ENCODE results near the gene LLGL1.
A peak's percentile ranks its signal among the peaks of the same experiment; 100 is the strongest.

The LLGL1 gene

DNA sequence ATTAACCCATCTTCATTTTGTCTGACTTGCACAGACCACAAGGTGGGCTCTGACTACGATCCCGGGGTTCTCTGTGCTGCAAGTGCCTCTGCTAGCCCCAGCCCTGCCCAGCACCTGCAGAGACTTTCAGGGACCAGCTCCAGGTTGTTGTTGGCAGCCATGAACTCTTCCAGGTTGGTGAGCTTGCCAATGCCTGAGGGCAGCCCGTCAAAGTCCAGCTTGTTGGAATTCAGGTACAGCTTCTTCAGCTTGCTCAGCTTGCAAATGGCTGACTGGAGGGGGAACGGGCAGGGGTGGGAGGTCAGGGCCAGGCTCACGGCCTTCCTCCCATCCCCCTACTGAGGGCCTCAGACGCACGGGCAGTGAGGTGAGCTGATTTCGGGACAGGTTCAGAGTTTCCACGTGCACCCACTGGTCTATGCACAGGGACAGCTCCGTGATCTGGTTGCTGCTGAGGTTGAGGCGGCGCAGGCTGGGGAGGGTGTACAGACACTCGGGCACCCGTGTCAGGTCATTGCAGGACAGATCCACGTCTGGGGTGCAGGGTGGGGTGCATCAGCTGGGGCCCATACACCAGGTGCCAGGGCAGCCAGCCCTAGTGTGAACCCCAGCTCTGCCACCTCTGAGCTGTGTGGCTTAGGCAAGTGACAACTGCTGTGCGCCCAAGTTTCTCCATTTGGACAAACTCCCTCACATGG lies 27.9 kb downstream of the LLGL1 start:
- no peak for DNase-seq (ENCODE audit: low spot score)

DNA sequence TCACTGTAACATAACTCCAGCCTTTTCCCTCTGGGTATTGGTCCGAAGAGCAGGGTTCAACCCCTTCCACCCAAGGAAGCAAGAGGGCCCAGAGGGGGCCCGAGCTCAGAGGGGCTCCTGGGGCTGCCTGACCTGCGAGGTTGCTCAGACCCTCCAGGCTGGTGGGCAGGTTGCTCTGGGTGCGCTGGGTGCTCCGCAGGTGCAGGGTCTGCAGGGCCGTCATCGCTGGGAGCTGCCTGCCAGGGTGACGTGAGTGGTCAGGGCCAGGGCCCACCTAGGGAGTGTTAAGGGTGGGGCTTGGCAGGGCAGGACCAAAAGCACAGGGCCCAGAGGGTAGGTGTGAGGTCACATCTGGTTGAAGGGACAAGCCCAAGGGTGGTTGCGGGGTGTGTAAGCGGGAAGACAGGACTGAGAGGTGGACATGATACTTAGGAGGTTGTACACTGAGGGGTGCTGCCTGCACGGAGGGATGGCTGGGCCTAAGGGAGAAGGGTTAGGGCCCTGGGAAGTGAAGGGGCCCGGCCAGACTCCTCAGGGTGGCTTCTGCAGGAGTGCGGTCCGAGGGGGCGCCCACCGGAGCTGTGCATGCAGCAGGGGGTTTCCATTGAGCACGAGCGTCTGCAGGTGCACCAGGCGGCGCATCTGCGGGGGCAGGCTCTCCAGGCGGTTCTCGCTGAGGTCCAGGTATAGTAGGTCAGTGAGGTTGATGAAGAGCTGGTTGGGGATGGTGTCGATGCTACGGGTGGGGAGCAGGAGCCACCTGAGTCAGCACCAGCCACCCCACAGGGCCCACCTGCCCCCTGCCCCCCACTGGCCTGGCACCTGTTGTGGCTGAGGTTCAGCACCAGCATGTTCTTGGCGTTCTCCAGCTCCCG lies 28.7 kb downstream of the LLGL1 start:
- DNase-seq (ENCODE audit: low spot score): no peak

DNA sequence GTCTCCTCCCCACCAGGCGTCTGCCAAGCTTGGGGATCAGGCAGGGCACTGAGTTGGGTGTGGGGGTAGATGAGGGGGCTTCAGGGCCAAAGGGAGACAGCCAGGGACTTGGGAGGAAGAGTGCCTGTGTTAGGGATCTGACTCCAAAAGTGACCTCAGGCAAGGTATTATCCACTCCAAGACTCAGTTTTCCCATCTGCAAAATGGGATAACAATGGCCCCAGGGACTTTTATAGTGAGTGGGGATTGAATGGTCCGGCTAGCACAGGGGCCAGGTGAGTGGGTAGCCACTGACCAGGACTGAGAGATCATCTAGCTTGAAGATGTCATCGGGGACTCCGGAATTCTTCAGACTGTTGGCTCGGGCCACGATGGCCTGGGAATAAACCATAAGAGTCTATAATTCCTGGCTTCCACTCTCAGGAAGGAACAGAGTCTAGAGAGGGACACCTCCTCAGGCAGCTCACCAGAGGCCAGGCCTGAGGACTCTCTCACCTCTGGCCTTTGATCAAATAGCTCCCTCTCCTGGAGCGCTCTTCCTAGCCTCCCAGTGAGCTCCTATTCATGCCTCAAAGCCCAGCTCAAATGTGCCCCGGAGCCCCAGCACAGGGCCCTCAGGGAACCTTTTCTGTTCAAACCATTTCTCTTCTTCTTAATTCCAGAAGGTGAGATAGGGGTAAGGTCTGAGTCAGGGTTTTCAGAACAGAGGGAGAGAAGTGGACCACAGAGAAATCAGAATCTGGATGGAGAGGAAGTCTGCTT lies 29.6 kb downstream of the LLGL1 start:
- DNase-seq (ENCODE audit: low spot score): no peak

DNA sequence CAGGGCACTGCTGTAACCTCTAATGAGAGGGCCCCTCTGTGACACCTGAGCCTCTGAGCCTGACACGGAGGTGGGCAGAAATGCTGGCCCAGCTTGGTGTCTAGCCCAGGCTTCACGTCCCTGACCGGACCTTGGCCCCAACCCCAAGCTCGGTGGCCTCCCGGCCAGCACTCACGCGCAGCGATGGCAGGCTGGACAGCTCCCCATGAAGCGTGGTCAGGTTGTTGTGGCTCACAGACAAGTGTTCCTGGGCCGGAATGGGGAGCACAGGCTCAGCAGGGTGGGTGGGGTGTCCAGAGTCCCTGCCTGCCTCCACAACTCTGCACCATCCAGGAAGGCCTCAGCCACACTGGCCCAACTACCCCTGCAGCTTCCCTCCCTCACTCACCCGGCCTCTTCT lies 30.9 kb downstream of the LLGL1 start:
- DNase-seq (ENCODE audit: low spot score): no peak

DNA sequence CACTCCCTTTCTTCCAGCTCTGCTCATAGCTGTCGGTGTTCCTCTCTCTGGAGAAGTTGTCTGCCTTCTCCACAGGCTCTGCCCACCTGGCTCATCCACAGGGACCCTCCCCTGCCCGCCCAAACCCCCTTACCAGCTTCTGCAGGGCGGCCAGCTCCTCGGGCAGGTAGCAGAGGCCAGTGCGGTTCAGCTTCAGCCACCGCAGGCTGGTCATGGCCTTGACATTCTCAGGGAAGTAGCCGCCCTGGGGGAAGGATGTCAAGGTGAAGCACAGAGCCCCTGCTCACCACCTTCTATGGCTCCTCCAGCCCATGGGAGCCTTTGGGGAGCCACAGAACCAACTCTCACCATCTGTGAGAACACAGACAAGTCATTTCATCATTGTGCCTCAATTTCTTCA lies 31.3 kb downstream of the LLGL1 start:
- DNase-seq (ENCODE audit: low spot score): no peak

DNA sequence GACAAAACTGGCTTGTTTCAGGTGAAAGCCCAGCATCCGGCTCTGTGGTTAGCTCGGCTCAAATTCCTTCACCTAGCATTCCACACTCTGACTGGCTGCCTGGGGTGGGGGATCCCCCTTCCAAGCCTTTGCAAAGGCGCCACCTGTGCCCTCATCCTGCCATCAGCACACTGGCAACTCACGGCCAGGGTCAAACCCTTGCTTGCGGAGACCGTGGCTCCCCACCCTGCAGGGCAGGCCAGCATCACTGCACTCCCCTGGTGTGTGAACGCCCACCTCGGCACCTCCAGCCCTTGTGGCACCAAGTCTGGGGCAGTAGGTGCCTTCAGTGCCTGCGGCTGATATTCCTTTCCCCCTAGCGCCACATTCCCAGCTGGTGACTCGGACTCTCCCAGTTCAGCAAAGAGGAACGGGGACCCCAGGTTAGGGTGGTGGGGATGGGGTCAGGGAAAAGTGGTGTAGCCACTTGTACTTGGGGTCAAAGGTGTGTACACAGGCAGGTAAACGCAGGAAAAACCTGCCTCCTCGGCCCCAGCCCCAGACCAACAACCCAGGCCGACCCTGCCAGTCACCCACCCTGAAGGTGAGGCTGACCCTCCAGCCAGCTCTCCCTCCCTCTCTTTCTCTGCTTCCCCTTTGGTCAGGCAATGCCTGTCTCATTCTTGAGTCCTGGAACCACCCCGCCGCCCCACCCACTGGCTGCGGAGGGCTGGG lies 32.0 kb downstream of the LLGL1 start:
- DNase-seq (ENCODE audit: low spot score): no peak

DNA sequence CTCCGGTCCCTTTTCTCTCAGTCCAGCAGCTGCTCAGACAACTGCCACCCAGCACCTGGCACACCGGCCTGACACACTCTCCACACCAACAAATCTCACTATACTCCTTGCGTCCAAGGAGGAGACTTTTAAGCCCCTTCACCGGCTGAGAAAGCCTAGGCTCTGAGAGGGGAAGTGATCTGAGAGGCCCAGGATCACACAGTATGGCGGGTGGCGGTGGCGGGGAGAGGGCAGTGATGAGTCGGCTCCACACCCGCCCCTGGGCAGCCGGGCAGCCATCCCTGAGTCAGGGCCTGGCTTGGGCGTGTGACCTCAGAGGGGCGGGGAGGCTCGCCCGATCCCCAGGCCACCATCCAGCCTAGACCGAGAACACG lies 32.5 kb downstream of the LLGL1 start:
- peak; percentile 78 for DNase-seq (ENCODE audit: low spot score)

DNA sequence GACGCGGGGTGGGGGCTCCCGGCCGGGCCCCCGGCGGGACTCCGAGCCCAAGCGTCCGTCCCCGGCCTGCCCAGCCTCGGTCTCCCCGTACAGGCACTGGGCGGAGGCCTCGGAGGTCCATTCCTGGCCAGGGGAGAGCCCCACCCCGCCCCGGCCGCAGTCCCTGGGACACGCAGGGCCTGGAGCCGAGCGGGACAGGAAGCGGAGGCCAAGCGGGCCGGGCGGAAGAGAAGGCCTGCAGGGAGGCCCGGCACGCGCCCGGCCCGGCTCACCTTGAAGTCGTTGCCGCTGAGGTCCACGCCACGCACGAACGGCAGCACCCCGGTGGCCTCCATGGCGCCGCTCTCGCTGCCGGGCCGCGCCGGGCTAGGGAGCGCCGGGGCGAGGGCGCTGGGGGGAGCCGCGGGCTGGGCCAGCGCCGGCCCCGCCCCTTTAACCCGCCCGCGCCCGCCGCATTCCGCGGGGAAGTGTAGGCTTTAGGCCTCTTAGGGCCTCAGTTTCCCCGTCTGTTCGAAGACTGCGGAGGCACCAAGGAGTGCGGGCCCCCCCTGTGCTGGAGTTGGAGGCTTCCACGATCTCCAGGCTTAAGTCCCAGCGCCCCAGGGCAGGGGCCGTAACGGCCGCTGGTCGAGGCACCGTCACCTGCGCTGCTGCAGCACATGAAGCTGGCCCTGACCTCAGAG lies 33.1 kb downstream of the LLGL1 start, which contains the start of gene FLII:
TSS of gene FLII (minus strand) at position 383 of the 683 bp plus-strand sequence. CDS start at position 335, 48 bp downstream.
- DNase-seq (ENCODE audit: low spot score): peak; percentile 42

DNA sequence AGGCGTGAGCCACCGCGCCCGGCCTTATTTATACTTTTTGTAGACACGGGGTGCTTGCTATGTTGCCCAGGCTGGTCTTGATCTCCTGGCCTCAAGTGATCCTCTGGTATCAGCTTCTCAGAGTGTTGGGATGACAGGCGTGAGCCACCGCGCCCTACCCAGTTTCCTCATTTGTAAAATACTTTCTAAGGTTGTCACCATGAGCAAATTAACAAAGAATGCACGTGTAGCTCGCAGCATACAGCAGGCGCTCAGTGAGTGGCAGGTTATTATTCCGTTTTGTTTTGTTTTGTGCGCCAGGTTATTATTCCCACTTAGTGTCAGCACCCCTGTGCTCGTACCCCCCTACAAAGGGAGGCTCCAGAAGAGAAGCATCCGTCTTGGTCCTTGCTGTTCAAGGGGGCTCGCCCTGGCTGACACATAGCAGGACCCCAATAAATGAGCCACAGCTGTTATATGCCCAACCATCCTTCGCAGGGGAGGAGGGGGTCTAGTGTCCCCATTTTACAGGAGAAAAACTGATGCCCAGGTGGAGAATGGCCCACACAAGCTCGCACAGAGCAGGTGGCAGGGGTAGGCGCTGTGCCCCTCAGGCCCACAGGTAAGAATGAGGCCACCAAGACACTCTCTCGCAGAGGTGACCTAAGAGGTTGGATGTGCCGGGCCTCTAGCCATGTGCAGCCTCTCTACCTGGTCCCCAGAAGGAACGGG lies 34.3 kb downstream of the LLGL1 start:
- no peak for DNase-seq (ENCODE audit: low spot score)

DNA sequence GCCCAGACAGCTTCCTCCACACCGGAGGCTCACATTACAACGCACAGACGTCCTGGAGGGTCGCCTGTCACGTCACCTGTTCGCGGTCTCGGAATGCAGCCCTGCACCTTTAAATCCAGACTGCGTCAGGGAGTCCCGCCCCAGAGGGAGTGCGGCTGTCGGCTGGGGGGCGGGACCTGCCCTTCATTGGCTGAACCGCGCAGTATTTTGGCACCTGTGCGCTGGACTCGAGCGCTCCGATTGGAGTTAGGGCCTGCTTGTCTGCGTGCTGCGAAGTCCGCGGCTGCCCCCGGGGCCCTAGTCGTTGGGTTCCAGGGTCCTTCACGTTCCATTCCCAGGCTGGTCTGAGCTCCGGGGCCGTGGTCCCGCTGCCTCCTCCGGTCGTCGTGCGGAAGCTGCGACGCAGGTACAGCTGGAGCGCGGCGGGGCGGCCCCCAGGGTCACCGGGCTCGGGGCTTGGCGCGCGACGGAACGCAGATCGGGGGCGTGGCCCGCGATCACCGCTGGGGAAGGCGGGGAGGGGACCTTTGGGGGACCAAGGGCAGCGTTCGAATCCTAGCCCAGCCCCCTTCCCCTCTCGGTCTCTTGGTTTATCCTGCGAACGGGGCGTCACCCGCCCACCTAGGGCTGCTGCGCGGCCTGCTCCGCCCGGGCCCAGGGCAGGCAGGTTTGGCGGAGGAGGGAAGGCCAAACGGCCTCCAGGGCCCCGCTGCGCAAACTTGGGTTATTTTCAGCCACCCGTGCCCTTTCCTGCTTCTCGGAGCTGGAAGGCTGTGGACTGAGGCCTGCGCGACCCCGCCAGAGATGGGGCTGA lies 35.1 kb downstream of the LLGL1 start, which contains the start of gene MIEF2:
TSS of gene MIEF2 (plus strand) at position 331 of the 814 bp plus-strand sequence. CDS start 2,059 bp downstream, outside the sequence.
- DNase-seq (ENCODE audit: low spot score): peak; percentile 96

DNA sequence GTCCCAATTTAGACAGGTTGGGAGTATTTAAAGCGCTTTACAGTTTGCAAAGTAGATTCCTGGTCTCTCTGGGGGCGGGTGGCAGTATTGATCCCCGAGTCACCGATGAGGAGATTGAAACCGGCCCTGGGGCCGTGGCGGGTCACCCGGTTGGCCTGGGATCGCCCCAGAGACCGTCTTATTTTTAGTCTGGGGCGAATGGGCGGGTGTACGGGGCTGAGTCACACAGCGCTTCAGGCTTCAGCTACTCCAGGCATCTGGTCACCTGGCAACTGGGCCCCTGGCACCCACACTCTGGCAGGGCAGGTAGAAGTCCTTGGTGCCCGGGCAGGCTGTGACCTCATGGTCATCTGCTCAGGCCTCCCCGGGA lies 35.7 kb downstream of the LLGL1 start:
- DNase-seq (ENCODE audit: low spot score): peak; percentile 42

DNA sequence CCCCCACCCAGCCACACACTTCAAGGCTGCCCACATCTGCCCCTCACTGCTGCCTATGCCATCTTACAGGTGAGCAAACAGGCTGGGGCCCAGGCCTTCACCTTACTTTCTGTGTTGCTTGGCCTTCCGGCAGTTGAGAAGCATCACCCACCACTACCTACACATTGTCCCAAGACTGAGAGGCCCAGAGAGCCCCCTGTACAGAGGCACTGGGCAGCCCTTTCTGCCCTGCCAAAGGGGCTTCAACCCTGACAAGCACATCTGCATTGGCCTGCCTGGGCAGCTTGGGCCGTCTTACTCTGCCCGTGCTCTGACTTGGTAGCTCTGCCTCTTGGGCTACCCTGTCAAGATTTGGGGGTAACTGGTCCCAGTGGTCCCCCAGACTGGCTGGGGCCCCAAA lies 36.2 kb downstream of the LLGL1 start:
- DNase-seq (ENCODE audit: low spot score): no peak

DNA sequence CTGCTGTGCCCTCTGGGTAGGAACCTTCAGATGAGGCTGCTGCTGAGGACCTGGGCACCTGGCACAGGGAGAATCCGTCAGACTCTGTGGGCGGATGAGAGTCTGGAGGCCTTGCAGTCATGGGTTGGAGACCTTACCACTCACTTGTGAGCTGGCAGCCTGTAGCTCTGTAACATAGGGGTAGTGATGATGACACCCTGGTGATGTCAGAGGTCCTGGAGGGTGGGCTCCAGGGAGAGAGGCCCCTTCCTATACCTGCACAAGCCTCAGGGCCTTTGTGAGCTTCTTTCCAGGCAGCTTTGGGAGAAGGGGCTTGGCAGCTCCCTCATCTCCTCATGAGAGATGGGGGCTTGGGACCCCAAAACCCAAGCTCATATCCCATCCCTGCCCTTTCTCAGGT lies 36.7 kb downstream of the LLGL1 start:
- DNase-seq (ENCODE audit: low spot score): no peak

DNA sequence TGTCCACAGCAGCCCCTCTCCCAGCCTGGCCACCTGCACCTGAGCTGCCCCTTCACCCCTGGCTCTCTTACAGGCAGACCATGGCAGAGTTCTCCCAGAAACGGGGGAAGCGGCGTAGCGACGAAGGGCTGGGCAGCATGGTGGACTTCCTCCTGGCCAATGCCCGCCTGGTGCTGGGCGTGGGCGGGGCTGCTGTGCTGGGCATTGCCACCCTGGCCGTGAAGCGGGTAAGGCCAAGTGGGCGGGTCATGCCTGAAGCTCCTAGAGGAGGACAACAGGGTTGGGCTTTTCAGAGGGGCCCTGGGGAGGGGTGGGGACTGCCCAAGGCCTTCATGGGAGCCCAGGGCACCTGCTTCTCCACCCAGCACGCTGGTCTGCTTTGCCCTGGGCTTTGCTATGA lies 37.2 kb downstream of the LLGL1 start:
- DNase-seq (ENCODE audit: low spot score): no peak

DNA sequence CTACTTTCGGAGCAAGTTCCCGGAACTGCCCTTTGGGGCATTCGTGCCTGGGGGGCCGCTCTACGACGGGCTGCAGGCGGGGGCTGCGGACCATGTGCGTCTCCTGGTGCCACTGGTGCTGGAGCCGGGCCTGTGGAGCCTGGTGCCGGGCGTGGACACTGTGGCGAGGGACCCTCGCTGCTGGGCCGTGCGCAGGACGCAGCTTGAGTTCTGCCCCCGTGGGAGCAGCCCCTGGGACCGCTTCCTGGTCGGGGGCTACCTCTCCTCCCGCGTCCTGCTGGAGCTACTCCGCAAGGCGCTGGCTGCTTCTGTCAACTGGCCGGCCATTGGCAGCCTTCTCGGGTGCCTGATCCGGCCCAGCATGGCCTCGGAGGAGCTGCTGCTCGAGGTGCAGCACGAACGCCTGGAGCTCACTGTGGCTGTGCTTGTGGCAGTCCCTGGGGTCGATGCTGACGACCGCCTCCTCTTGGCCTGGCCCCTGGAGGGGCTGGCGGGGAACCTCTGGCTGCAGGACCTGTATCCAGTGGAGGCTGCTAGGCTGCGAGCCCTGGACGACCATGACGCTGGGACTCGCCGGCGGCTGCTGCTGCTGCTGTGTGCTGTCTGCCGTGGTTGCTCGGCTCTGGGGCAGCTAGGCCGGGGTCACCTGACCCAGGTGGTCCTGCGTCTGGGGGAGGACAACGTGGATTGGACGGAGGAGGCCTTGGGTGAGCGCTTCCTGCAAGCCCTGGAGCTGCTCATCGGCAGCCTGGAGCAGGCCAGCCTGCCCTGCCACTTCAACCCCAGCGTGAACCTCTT lies 38.6 kb downstream of the LLGL1 start:
- DNase-seq (ENCODE audit: low spot score): no peak

DNA sequence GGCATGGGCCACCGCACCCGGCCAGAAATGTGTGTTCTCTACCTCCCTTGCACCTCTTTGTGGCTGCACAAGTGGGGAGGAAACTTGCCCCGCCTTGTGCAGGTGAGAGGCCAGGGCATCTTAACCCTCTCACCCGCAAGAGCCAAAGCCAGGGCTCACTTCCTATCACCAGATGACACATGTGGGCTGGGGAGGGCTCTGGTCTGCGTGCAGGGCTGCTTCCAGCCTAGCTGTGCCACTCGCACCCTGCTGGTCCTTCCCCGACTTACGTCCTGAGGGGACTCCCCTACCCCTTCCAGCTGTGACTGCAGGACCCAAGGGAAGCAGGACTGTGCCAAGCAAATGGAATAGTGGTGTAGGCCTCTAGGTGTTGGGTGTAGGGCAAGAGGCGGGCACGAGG lies 41.9 kb downstream of the LLGL1 start:
- no peak for DNase-seq (ENCODE audit: low spot score)

DNA sequence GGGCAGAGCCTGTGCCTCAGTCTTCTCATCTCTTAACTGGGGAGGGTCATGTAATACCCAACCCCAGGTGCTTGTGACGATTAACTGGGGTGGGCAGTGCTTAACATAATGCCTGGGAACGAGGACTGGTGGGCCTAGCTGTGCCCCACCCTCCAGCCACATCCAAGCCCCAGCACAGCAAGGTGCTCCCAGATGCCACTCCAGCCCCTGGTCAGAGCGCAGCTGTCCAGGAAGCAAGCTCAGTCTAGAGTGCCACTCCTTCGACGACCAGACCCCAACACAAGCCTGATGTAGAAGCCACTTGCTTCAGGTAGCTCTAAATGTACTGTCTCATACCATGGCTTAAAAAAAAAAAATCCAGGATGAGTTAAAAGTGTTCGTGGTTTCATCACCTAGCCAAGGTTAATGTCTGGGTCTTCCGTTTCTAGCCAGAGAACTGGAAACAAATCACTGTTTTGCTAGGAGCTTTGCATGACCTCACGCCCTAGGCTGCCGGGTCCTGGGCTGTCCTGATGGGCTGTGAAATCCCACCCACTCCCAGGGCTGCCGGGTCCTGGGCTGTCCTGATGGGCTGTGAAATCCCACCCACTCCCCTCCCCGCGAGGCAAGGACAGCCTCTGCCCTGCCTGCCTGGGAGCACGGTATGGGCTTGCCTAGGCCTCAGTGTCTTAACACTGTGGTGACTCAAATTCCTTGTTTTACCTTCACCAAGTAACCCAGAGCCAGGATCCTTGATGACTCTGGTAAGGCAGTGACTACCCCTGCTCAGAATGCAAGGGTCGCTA lies 42.7 kb downstream of the LLGL1 start:
- no peak for DNase-seq (ENCODE audit: low spot score)

Measured in COLO829 (cell line).